GM19099 (cell line): ENCODE data around the gene LDAH.

ENCODE experiments used
- POLR2A ChIP-seq: IDR thresholded peaks from 3 replicates; pipeline ENCODE4 v1.6.1; 2011; ENCODE audit warnings: low read depth; ENCODE audit not compliant: insufficient read length; ENCODE audit errors: extremely low read depth

LDAH gene

GRCh38 chr2:20747317-20747716 is 75.6 kb downstream of the LDAH start:
- TF ChIP-seq POLR2A: no peak

GRCh38 chr2:20745924-20746555 is 76.9 kb downstream of the LDAH start:
- TF ChIP-seq POLR2A: no peak

GRCh38 chr2:20744366-20745335 is 78.2 kb downstream of the LDAH start:
- TF ChIP-seq POLR2A: no peak

DNA sequence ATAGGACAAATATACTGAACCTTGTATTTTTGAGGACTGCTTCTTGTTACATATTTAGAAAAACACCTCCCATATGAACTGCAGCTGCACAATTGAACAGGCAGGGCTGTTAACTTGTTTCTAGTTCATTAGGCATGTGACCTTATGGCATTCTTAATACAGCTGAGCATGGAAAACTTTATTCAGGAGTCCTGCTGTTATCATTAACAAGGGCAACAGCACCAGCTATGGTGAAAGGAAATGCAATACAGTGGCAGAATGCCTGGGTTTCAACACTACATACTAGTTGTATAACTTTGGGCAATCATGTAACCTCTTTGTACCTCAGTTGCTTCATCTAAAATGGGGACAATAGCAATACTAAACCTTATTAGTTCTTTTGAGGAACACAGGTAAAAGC is 84.1 kb downstream of the LDAH start:
- TF ChIP-seq POLR2A: no peak

DNA sequence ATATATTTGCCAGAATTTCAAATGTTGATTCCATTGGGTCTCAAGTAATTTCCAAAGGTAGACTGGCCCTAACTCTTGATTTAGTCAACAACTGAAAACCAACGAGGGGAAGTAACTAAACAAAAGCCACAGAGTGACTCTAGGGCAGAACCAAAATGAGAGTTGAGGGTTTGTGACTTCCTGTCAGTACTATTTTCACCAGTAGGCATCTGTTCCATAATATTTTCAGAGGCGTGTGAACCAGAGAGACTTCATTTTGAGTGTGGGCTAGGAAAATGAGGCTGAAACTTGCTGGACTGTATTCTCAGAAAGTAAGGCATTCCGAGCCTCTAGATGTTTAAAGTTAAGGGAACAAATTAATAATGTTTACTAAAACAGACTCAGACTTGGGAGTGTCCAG is 85.4 kb downstream of the LDAH start:
- TF ChIP-seq POLR2A: no peak

GRCh38 chr2:20728114-20728758 is 94.7 kb downstream of the LDAH start:
- TF ChIP-seq POLR2A: no peak

DNA sequence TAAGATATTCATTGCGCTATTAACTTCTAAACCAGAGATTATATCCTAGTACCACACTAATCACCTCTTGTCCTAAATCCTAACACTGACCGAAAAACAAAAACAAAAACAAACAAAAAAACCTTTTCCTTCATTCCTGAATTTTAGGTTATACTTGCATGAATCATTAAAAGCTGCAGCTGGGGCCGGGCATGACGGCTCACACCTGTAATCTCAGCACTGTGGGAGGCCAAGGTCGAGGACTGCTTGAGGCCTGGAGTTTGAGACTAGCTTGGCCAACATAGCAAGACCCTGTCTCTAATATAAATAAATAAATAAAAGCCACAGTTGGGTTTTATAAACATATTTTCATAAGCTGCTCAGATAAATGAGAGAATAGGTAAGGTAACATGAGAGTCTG is 96.0 kb downstream of the LDAH start:
- TF ChIP-seq POLR2A: no peak

DNA sequence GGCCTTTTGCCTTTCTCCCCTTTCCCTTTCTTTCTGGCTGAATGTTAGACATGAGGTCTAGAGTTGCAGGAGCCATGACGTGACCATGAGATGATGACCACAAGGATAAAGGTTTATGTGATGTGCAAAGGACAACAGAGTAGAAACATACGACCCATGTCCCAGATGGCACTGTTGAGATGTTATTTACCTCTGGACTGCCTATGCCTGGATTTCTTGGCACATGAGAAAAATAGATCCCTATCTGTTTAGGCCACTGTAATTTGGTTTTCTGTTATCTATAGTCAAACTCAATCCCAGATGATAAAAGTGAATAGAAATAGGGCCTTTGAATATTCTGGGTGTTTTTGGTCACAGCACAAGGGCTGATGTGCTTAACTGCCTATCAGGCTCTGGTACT is 97.1 kb downstream of the LDAH start:
- TF ChIP-seq POLR2A: no peak

DNA sequence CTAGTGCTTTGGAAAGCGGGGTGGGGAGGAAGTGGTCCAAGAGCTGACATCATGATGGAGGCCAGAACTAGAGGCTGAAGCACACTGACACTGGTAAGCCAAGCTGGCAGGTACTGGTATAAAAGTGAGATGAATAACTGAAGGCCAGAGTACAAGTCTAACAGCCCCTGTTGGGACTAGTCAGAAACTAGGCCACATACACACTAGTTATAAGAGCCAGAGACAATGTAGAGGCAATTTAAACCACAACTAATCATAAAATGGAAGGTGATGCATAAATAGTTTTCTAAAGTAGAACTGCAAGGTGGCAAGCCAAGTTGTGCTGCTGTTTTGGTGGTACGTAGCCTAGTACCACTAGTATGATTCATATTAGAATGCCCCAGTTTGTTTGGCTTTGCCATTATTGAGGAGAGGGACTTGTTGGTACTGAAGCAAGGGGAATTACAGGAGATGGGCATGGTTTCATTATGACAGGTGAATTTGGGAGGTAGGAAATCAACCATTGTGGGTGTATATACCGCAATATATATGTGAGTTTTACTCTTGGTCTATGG is 98.3 kb downstream of the LDAH start:
- TF ChIP-seq POLR2A: no peak

- TF ChIP-seq POLR2A: no peak
These were observed 99.4 kb downstream of the LDAH start for GRCh38 chr2:20723543-20723942.

DNA sequence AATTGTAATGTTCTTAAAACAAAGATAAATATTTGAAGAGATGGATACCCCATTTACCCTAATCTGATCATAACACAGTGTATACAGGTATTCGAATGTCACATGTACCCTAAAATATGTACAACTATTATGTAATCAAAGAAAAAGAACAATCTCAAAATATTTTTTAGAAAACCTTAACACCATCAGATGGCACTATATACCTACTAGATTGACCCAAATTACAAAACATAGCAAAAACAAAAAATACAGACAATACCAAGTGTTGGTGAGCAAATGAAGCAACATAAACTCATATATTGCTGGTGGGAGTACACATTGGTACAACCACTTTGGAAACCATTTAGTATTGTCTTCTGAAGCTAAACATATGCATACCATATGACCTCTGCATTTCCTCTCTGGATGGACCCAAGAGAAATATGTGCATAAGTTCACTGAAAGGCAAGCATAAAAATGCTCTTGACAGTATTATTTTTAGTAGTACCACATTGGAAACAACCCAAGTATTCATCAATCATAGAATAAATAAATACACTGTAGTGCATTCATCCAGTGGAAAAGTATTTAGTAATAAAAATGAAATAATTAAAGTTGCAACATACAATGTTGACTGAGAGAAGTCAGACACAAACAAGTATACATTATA is 100.2 kb downstream of the LDAH start:
- TF ChIP-seq POLR2A: no peak

DNA sequence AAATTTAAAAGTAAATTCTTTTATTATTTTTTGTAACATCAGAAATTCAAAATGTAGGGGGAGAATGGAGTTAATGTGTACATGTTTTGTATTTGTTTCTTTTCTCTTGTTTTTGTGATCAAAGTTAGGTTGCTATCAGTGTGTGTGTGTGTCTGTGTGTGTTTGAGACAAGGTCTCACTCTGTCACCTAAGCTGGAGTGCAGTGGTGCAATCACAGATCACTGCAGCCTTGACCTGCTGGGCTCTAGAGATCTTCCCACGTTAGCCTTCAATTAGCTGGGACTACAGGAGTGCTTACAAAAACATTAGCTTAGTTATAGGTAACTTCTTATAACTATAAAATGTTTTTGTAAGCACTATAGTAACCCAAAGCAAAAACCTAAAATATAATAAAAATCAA is 105.3 kb downstream of the LDAH start:
- TF ChIP-seq POLR2A: no peak

GRCh38 chr2:20707601-20708000 is 115.3 kb downstream of the LDAH start:
- no peak for TF ChIP-seq POLR2A

- TF ChIP-seq POLR2A: no peak
These were observed 116.1 kb downstream of the LDAH start for GRCh38 chr2:20706786-20707185.

GRCh38 chr2:20706217-20706616 is 116.7 kb downstream of the LDAH start:
- TF ChIP-seq POLR2A: no peak

GRCh38 chr2:20704886-20705285 is 118.0 kb downstream of the LDAH start:
- no peak for TF ChIP-seq POLR2A

GRCh38 chr2:20702563-20702962 is 120.3 kb downstream of the LDAH start:
- no peak for TF ChIP-seq POLR2A
